Measurements from ENCODE around the gene CA11.

DNA sequence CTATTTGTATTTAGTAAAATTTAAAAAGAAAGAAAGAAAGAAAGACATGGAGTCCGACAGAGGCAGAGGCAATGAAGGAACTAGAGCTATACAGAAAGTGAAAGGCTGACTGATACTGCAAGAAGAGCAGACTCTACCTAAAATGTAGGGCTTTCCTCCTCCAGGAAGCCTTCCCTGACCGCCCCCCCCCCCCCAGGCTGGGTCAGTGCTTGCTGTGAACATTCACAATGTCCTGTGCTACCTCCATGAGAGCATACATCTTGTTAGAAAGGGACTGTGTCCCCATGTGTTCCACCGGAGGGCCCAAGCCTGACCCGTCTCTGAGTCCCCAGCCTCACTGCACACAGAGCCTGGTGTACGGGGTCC is 5.7 kb upstream of the CA11 start:
- TF ChIP-seq EZH2 (IDR thresholded peaks at IDR 0.05; ENCODE audit: low read depth, unreplicated experiment) (no peak), POLR2AphosphoS5 (IDR thresholded peaks at IDR 0.05; ENCODE audit: low read depth) (no peak), STAT1 (IDR thresholded peaks at IDR 0.05; ENCODE audit: unreplicated experiment) (no peak), CREB1 (CRISPR knock-in tag; IDR thresholded peaks at IDR 0.05; ENCODE audit: low read depth) (no peak), EZH2phosphoT487 (IDR thresholded peaks at IDR 0.05; ENCODE audit: unreplicated experiment) (no peak)
- TF ChIP-seq, protein P1, sequence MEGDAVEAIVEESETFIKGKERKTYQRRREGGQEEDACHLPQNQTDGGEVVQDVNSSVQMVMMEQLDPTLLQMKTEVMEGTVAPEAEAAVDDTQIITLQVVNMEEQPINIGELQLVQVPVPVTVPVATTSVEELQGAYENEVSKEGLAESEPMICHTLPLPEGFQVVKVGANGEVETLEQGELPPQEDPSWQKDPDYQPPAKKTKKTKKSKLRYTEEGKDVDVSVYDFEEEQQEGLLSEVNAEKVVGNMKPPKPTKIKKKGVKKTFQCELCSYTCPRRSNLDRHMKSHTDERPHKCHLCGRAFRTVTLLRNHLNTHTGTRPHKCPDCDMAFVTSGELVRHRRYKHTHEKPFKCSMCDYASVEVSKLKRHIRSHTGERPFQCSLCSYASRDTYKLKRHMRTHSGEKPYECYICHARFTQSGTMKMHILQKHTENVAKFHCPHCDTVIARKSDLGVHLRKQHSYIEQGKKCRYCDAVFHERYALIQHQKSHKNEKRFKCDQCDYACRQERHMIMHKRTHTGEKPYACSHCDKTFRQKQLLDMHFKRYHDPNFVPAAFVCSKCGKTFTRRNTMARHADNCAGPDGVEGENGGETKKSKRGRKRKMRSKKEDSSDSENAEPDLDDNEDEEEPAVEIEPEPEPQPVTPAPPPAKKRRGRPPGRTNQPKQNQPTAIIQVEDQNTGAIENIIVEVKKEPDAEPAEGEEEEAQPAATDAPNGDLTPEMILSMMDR (conservative IDR thresholded peaks at IDR 0.05; ENCODE audit: low read depth in 2 of 2) = no peak
- TF ChIP-seq, protein P2, sequence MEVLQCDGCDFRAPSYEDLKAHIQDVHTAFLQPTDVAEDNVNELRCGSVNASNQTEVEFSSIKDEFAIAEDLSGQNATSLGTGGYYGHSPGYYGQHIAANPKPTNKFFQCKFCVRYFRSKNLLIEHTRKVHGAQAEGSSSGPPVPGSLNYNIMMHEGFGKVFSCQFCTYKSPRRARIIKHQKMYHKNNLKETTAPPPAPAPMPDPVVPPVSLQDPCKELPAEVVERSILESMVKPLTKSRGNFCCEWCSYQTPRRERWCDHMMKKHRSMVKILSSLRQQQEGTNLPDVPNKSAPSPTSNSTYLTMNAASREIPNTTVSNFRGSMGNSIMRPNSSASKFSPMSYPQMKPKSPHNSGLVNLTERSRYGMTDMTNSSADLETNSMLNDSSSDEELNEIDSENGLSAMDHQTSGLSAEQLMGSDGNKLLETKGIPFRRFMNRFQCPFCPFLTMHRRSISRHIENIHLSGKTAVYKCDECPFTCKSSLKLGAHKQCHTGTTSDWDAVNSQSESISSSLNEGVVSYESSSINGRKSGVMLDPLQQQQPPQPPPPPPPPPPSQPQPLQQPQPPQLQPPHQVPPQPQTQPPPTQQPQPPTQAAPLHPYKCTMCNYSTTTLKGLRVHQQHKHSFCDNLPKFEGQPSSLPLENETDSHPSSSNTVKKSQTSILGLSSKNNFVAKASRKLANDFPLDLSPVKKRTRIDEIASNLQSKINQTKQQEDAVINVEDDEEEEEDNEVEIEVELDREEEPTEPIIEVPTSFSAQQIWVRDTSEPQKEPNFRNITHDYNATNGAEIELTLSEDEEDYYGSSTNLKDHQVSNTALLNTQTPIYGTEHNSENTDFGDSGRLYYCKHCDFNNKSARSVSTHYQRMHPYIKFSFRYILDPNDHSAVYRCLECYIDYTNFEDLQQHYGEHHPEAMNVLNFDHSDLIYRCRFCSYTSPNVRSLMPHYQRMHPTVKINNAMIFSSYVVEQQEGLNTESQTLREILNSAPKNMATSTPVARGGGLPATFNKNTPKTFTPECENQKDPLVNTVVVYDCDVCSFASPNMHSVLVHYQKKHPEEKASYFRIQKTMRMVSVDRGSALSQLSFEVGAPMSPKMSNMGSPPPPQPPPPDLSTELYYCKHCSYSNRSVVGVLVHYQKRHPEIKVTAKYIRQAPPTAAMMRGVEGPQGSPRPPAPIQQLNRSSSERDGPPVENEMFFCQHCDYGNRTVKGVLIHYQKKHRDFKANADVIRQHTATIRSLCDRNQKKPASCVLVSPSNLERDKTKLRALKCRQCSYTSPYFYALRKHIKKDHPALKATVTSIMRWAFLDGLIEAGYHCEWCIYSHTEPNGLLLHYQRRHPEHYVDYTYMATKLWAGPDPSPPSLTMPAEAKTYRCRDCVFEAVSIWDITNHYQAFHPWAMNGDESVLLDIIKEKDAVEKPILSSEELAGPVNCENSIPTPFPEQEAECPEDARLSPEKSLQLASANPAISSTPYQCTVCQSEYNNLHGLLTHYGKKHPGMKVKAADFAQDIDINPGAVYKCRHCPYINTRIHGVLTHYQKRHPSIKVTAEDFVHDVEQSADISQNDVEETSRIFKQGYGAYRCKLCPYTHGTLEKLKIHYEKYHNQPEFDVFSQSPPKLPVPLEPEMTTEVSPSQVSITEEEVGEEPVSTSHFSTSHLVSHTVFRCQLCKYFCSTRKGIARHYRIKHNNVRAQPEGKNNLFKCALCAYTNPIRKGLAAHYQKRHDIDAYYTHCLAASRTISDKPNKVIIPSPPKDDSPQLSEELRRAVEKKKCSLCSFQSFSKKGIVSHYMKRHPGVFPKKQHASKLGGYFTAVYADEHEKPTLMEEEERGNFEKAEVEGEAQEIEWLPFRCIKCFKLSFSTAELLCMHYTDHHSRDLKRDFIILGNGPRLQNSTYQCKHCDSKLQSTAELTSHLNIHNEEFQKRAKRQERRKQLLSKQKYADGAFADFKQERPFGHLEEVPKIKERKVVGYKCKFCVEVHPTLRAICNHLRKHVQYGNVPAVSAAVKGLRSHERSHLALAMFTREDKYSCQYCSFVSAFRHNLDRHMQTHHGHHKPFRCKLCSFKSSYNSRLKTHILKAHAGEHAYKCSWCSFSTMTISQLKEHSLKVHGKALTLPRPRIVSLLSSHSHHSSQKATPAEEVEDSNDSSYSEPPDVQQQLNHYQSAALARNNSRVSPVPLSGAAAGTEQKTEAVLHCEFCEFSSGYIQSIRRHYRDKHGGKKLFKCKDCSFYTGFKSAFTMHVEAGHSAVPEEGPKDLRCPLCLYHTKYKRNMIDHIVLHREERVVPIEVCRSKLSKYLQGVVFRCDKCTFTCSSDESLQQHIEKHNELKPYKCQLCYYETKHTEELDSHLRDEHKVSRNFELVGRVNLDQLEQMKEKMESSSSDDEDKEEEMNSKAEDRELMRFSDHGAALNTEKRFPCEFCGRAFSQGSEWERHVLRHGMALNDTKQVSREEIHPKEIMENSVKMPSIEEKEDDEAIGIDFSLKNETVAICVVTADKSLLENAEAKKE (CRISPR knock-in tag; IDR thresholded peaks at IDR 0.05) = no peak
- TF ChIP-seq, protein P3, sequence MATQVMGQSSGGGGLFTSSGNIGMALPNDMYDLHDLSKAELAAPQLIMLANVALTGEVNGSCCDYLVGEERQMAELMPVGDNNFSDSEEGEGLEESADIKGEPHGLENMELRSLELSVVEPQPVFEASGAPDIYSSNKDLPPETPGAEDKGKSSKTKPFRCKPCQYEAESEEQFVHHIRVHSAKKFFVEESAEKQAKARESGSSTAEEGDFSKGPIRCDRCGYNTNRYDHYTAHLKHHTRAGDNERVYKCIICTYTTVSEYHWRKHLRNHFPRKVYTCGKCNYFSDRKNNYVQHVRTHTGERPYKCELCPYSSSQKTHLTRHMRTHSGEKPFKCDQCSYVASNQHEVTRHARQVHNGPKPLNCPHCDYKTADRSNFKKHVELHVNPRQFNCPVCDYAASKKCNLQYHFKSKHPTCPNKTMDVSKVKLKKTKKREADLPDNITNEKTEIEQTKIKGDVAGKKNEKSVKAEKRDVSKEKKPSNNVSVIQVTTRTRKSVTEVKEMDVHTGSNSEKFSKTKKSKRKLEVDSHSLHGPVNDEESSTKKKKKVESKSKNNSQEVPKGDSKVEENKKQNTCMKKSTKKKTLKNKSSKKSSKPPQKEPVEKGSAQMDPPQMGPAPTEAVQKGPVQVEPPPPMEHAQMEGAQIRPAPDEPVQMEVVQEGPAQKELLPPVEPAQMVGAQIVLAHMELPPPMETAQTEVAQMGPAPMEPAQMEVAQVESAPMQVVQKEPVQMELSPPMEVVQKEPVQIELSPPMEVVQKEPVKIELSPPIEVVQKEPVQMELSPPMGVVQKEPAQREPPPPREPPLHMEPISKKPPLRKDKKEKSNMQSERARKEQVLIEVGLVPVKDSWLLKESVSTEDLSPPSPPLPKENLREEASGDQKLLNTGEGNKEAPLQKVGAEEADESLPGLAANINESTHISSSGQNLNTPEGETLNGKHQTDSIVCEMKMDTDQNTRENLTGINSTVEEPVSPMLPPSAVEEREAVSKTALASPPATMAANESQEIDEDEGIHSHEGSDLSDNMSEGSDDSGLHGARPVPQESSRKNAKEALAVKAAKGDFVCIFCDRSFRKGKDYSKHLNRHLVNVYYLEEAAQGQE (IDR thresholded peaks at IDR 0.05; ENCODE audit: unreplicated experiment) = no peak

All from GM23338 (cell line).